ENCODE measurements around the gene LZIC.

The LZIC gene

DNA sequence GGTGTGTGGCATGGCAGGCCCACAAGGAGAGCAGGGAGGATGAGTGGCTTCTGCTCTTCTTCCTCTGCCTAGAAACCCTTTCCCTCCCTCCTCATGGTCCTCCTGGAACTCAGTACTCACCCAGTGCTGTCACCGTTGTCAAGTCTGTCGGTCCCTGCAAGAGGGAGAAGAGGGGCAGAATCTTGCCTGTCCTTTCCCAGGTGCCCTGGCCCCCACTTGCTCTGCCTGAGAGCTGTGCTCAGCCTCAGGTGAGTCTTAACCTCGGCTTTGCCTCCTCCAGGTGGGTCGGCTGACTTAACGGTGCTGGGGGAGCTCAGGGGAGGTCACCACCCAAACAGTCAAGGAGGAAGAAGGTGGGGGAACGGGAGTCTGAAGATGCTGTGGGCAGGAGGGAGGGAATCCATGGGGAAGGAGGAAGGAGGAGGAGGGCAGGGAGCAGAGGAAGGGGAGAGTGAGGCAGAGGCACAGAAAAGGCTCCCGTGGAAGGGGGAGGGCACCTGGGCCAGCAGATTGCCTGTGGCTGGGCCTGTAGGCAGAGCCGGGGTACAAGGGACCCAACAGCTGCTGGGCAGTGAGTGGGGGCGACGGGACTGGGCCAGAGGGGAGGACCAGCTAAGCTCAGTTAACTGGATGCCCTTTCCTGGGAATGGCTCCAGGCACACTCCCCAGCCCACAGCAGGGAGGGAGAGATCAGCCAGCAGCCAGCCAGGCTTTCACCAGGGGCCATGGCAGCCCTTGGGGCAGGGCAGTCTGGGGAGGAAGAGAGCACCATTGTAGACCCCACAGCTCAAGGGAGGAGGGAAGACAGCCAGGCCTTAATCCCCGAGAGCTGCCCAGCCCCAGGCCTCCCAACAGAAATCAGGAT lies 59.4 kb downstream of the LZIC start:
- DNase-seq: no peak

GRCh38 chr1:9882945-9883303 lies 60.3 kb downstream of the LZIC start:
- no peak for DNase-seq

DNA sequence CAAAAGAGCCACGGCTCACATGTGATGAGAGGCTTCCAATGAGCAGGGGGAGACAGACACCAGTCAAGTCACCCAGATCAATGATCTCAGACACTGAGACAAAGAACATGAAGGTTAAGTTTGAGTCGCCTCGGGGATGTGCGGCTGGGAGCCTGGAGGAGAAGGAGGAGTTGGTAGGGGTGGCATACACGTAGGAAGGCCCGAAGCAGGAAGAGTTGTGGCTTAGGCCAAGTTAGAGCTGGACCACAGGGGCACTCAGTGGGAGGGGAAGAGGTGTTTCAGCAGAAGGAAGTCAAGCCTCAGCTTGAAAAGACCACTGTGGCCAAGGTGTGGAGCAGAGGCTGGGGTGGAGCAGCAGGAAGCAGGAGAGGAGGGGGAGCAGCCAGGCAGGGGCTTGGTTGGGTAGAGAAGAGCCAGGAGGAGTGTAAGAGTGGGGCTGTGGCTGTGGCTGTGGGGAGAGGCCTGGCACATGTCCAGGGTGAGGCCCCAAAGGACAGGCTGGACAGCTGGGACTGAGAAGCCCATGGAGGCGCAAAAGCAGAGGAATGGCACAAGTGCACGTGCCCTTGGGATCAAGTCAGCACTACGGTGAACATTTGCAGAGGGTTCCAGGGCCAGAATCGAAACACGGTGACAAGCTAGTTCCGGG lies 60.8 kb downstream of the LZIC start:
- DNase-seq: no peak

- no peak for DNase-seq
Measured at GRCh38 chr1:9881838-9882249, 61.3 kb downstream of the LZIC start.
